SK-N-SH (cell line): ENCODE data around the gene NT5DC3.

Experiments
- CHD2 ChIP-seq: fragments of 150-350 bp; IDR thresholded peaks from 2 replicates; pipeline ENCODE4 v1.6.1; 2018; ENCODE audit warnings: low read length; ENCODE audit not compliant: partially characterized antibody
- JUND ChIP-seq: IDR thresholded peaks from 2 replicates; pipeline ENCODE4 v1.4.0; 2012
- YY1 ChIP-seq: IDR thresholded peaks from 2 replicates; pipeline ENCODE4 v1.4.0; 2012; ENCODE audit warnings: low read depth, mild to moderate bottlenecking
- ZBTB33 ChIP-seq: IDR thresholded peaks from 2 replicates; pipeline ENCODE4 v1.4.0; 2012; ENCODE audit warnings: low read depth, borderline replicate concordance
- TF ChIP-seq, protein P1 (sequence below): fragments of 200-600 bp; sonication (generic); IDR thresholded peaks from 2 replicates; pipeline ENCODE4 v1.6.1; 2017; ENCODE audit warnings: antibody characterized with exemption, mild to moderate bottlenecking, moderate library complexity

DNA sequence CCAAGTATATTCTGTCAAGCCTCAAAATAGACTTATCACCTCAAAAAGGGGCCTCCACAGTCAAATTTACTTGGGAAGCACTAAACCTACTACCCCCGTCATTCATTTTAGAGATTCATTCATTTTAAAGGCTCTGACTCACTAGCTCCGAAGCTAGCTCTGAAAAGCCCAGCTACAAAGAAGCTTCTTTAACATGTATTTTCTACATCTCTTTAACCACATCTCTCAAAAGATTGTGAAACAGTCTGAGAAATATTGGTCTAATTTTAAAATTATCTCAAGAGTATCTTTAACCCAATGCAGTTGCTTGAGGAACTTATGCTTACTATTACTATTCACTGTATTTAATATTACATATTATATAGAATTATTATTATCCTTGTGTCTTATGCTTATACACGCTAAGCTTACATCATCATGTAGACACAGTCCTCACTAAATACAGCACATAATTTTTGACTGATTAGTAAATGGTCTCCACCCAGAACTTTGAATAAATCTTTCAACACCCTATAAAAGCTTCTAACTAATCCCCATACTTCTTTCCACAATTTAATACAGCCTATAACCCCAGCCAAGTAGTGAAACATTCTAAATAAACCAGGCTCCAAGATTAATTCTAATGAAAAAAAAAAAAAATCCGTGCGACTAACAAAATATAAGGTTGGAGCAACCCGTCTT is 7.8 kb downstream of the NT5DC3 start:
- TF ChIP-seq, protein P1, sequence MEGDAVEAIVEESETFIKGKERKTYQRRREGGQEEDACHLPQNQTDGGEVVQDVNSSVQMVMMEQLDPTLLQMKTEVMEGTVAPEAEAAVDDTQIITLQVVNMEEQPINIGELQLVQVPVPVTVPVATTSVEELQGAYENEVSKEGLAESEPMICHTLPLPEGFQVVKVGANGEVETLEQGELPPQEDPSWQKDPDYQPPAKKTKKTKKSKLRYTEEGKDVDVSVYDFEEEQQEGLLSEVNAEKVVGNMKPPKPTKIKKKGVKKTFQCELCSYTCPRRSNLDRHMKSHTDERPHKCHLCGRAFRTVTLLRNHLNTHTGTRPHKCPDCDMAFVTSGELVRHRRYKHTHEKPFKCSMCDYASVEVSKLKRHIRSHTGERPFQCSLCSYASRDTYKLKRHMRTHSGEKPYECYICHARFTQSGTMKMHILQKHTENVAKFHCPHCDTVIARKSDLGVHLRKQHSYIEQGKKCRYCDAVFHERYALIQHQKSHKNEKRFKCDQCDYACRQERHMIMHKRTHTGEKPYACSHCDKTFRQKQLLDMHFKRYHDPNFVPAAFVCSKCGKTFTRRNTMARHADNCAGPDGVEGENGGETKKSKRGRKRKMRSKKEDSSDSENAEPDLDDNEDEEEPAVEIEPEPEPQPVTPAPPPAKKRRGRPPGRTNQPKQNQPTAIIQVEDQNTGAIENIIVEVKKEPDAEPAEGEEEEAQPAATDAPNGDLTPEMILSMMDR: no peak
- TF ChIP-seq CHD2 (no peak), YY1 (no peak), ZBTB33 (no peak), JUND (no peak)
